ENCODE measurements around the gene C1QL1. TPM values are rescaled to one million over a fixed set of nuclear protein-coding genes. Genes with fewer than 3 reads are reported as not detected.

C1QL1 gene
- total RNA-seq, 1 experiment from 2014 or later, result 3.5 TPM

- H2AFZ ChIP-seq (ENCODE audit: low read depth, low read length, poor library complexity, severe bottlenecking), result no peak overlapping the region
- intact Hi-C loops (cut with micrococcal nuclease), result no loop called here
- ChIA-PET RAD21 (ENCODE audit: low non-redundant PET in 1 of 2, low total read pairs in 2 of 2, uncharacterized antibody in 2 of 2, unreplicated experiment in 2 of 2) (interaction anchor here in 1 of 2 experiments (1.7 kb wide), 1 partner anchor 99 kb away, joined by 3 read pairs; no protein-coding TSS in a partner anchor), POLR2A (no interaction called here), CTCF (interaction anchor here (1.0 to 5.1 kb wide), 7 partner anchors 10 to 214 kb away, joined by 3 to 63 read pairs (median 7); partner anchors contain the start of gene ACBD4)
- ATAC-seq, result no peak
- no TSS peak for BruUV-seq (replicated peaks)
- peaks cover 7 to 8% of the 10 kb centered on the region in 2 experiments; a peak in 2 of 4 replicates for H3K36me3 ChIP-seq (ENCODE audit: control insufficient read depth in 1 of 2, insufficient read depth in 2 of 2, low read length in 2 of 2)
- H3K27me3 ChIP-seq (ENCODE audit: insufficient read depth, low read length), result no peaks in the 10 kb centered on the region
- TF ChIP-seq FOSL1 (IDR thresholded peaks at IDR 0.05; ENCODE audit: low read depth) (no peak), EZH2phosphoT487 (IDR thresholded peaks at IDR 0.05; ENCODE audit: borderline replicate concordance) (no peak), SP1 (IDR thresholded peaks at IDR 0.05; ENCODE audit: low read depth) (no peak), SRF (IDR thresholded peaks at IDR 0.05; ENCODE audit: low read depth) (no peak), CEBPB (IDR thresholded peaks at IDR 0.05; ENCODE audit: low read depth) (no peak), SIN3A (IDR thresholded peaks at IDR 0.05; ENCODE audit: low read depth) (no peak), POLR2A (IDR thresholded peaks at IDR 0.05; ENCODE audit: borderline replicate concordance, extremely low read depth, insufficient read depth, insufficient read length) (no peak), REST (IDR thresholded peaks at IDR 0.05; ENCODE audit: low read depth) (no peak), ELF1 (IDR thresholded peaks at IDR 0.05; ENCODE audit: borderline replicate concordance, low read depth) (no peak), CTCF (IDR thresholded peaks at IDR 0.05 in 2 of 3, conservative IDR thresholded peaks at IDR 0.05 in 1 of 3; ENCODE audit: borderline replicate concordance in 1 of 3, insufficient read depth in 1 of 3, low read depth in 2 of 3, low read length in 2 of 3) (no peak), MAX (IDR thresholded peaks at IDR 0.05) (no peak), CBX3 (IDR thresholded peaks at IDR 0.05; ENCODE audit: low read depth) (no peak), RAD21 (IDR thresholded peaks at IDR 0.05; ENCODE audit: low read depth) (no peak), ZFX (IDR thresholded peaks at IDR 0.05) (no peak), ZNF274 (IDR thresholded peaks at IDR 0.05; ENCODE audit: low read depth, low read length) (no peak), YY1 (IDR thresholded peaks at IDR 0.05; ENCODE audit: extremely low read depth, insufficient replicate concordance, low read depth, low read length) (no peak), EZH2 (IDR thresholded peaks at IDR 0.05) (no peak), EGR1 (IDR thresholded peaks at IDR 0.05; ENCODE audit: low read depth) (no peak), ZBTB33 (IDR thresholded peaks at IDR 0.05; ENCODE audit: extremely low read depth, insufficient replicate concordance, low read length) (no peak), JUND (IDR thresholded peaks at IDR 0.05) (no peak)
- H3K79me2 ChIP-seq (ENCODE audit: insufficient read depth, low read length), result no peaks in the 10 kb centered on the region
- H3K9ac ChIP-seq (ENCODE audit: low read length), result no peak overlapping the region
- H3K4me3 ChIP-seq (replicated peaks in 1 of 2; ENCODE audit: low read depth in 1 of 2, low read length in 2 of 2), result no peak overlapping the region
- H3K9me2 ChIP-seq (ENCODE audit: insufficient read depth), result no peaks in the 10 kb centered on the region
- no peak overlapping the region for H3K4me2 ChIP-seq (ENCODE audit: low read length)
- peaks cover 0 to 18% of the 10 kb centered on the region in 2 experiments; a peak in 2 of 4 replicates for H3K4me1 ChIP-seq (ENCODE audit: control insufficient read depth in 1 of 2, insufficient read depth in 2 of 2, low read length in 2 of 2)
- no peaks in the 10 kb centered on the region for H4K20me1 ChIP-seq (ENCODE audit: insufficient read depth)
- no peak for DNase-seq (ENCODE audit: low read depth, low spot score)
- no peaks in the 10 kb centered on the region for H3K9me3 ChIP-seq (ENCODE audit: control insufficient read depth in 1 of 2, insufficient read depth in 1 of 2, low read depth in 1 of 2, low read length in 2 of 2)
- no peak overlapping the region for H3K27ac ChIP-seq (ENCODE audit: low read depth, low read length)
Observed at GRCh38 chr17:44921122-44921882, 46.8 kb downstream of the C1QL1 start.
